DMS153 treated with DMSO at 0.1 percent for 48 hours (cell line): Measurements from ENCODE around the gene PRMT2.

Experiments
- DNase-seq: peaks from one replicate; lab custom pipeline; 2025; ENCODE audit not compliant: unreplicated experiment; lab: John Stamatoyannopoulos, UW

PRMT2 gene

DNA sequence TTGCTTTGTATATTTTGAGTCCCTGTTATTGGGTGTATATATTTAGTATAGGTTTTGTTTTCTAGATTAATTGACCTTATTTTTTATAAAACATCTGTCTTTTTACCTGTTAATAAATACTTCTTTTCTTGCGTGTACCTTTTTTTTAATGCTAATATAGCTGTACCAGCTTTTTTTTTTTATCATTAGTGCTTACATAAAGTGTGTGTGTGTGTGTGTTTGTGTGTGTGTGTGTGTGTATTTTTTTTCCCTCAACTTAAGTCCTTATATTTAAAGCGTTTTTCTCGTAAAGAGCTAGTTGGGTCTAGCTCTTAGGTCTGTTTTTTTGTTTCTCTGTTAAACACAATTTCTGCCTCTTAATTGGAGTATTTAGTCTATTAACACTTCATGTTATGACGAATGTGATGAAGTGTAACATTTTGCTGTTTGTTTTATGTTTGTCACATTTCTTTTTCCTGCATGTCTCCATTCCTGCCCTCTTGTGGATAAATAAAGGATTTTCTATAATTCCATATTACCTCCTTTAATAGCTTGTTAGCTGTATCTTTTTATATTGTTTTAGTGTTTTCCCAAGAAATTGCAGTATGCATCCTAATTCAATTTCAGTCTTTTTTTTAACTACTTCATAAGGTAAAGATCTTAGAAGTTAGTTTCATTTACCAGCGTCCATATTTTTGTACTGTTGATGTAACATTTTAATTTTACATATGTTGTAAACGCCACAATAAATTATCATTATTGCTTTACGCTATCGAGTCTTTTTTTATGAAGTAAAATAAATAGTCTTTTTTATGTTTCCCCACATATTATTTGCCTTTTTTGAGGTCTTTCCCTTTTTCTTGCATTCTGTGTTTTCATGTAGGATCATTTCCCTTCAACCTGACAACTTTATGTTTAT lies 4.3 kb downstream of the PRMT2 start:
- peak; percentile 5 for DNase-seq

DNA sequence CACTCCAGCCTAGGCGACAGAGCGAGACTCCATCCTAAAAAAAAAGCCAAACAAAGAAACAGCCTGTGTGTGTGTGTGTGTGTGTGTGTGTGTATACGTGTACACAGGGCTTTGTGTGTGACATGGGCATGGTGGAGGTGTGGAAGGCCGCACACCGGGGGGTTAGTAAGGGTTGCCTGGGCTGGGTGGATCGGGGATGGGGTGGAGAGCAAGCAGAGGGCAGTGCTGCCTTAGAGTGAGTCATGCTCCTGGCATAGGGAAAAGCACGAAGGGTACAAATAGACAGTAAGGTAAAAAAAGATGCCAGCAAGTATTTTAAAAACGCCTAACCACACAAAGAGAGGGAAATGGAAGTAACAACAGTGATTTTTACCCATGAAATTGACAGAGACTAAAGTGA lies 6.2 kb downstream of the PRMT2 start:
- DNase-seq, result no peak

DNA sequence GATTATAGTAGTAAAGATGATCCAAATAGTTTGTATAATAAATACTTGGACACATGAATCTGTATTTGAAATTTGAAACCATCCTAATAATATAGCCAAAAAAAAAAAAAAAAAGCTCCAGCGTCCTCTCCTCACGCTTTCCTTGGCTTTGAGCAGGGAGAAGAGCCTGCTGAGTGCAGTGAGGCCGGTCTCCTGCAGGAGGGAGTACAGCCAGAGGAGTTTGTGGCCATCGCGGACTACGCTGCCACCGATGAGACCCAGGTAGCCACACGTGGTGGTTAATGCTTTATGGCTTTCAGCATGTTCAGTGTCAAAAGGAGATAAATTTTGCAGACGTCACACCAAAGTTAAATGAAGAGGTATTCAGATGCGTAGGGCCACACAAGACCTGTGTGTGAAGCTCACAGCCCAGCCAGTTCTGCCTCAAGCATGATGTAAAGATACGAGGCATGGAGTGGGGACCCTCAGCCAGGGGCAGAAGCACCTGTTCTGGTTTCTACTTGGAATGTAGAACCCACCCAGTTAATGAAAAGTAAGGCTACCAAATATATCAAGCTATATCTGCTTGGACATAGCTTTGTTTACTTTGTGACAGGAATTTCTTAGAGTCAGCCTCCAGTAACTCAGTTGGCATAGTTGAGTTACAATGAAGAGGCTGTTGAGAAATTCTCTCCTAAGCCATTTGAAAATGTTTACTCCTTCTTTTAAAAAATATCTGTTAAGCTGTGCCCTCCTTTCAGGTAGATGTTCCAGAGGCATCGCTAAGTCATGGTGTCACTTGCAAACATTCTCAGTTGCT lies 8.1 kb downstream of the PRMT2 start:
- no peak for DNase-seq

DNA sequence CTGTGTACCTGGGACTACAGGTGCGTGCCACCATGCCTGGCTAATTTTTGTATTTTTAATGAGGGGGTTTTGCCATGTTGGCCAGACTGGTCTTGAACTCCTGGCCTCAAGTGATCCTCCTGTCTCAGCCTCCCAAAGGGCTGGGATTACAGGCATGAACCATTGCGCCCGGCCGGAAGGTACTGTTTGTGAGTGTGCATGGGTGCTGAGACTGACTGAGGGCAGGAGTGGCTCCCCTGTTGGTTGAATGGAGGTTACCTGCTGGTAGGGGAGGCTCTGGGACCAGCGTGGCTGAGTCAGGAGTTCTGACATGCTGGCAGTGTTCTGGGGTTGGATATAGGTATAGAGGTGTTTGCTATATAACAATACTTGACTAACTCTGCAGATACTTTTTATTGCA lies 10.4 kb downstream of the PRMT2 start:
- no peak for DNase-seq

DNA sequence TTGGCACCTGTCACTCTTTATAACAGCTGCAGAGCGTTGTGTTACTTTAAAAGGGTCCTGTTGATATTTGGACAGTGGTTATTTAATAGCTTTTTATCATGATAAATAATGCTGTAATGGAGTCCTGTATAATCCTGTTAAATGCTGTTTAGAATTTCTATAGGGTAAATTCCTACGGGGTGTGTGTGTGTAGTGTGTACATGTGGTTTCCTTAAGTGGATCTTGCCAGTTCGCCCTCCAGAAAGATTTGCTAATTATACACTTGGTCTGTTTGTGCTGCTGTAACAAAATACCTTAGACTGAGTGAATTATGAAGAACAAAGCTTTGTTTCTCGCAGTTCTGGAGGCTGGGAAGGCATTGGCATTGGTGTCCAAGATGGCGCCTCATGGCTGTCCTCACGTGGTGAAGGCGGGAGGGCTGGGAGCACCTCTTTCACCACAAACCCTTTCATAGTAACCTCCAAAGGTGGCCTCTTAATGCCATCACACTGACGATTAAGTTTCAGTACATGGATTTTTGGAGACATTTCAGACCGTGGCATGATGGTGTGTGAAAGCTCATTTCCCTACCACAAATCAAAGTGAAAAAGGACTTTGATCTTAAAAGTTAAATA lies 11.2 kb downstream of the PRMT2 start:
- DNase-seq, result no peak

DNA sequence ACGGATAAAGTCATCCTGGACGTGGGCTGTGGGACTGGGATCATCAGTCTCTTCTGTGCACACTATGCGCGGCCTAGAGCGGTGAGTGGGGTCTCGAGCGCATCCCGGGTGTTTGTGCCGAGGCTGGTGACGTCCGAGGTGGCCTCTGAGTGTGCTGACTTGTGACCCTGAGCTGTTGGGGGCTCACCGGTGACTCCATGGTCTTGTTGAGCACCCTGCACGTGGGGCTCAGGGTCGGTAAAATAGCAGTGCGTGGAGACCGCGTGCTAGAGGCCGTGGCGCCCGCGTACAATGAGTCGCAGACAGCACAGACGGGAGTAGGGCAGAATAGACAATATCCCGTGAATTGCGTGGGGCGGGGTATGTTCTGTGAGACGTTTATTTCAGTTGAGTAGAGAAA lies 13.1 kb downstream of the PRMT2 start:
- DNase-seq, result no peak

DNA sequence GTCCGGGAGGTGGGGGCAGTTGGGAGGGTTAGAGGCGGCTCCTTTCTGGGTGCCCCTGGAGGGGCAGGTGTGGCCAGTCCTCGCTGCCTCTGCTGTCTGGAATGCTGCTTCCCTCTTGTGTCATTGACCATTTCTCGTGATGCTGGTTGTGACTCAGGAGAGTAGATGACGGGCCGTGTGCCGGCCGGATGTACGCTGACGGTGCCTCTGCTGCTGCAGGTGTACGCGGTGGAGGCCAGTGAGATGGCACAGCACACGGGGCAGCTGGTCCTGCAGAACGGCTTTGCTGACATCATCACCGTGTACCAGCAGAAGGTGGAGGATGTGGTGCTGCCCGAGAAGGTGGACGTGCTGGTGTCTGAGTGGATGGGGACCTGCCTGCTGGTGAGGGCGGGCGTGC lies 13.9 kb downstream of the PRMT2 start:
- no peak for DNase-seq

DNA sequence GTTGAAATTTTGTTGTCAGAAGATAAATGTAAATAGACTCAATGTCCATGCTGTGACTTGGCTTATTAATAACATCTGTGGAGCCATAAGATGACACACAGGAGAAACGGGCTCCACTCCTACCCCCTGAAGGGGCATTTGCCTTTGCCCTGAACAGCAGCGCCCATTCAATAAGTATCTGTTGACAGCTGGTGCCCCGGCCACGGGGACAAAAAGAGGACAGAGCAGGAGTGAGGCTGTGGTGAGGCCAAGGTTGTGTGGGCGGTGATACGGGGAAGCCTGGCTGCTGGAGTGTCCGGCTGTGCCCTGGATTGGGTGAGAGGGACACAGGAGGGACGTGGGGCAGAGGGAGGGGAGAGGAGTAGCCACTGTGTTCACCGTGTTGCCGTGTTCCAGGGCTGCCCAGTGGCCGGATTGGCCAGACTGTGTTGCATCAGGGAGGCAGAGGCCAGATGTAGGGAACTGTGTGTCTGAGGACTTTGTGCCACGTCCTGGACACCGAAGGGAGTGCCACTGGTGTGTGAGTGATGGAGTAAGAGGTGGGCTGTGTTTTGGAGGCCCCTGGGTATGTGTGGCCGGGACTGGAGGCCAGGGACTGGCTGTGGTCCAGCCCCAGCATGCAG lies 15.1 kb downstream of the PRMT2 start:
- DNase-seq, result no peak

DNA sequence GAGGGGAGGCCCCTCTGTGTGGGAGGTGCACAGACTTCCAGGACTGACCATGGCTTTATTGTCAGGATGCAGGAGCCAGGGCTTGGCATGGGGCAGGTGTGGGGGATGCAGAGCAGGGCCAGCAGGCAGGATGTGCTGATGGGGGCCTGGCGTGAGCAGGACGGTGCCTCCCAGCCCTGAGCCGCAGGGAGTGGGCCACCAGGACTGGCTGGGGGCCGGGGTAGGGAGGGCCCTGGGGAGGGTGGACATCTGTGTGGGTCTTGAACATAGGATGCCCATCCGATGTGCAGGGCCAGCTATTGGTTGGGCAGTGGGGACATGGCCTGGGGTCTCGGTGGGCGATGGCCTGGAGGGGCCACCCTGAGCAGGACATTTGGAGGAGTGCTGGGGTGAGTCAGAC lies 15.6 kb downstream of the PRMT2 start:
- no peak for DNase-seq

DNA sequence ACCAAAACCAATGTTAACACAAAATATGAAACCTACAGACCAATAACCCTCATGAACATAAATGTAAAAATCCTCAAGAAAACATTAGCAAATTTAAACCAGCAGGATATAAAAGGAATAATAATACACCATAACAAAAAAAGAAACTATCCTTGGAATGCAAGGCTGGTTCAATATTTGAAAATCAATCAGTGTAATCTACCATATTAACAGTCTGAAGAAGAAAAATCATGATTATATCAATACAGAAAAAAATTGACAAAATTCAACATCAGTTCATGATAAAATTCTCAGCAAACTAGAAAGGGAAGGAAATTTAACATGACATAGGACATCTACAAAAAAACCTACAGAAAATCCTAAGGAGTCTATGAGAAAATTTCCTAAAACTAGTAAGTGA lies 19.8 kb downstream of the PRMT2 start:
- DNase-seq, result no peak

DNA sequence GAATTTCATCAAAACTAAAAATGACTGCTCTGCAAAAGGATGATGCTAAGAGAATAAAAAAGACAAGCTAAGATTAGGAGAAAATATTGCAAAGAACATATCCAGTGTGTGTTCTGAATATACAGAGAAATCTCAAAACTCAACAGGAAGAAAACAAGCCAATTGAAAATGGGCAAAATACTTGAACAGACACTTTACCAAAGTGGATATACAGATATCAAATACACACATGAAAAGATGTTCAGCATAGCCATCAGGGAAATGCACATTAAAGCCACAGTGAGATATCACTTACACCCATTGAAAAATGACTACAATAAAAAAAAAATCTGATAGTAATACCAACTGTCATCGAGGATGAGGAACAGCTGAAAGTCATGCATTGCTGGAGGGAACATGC lies 21.3 kb downstream of the PRMT2 start:
- no peak for DNase-seq

DNA sequence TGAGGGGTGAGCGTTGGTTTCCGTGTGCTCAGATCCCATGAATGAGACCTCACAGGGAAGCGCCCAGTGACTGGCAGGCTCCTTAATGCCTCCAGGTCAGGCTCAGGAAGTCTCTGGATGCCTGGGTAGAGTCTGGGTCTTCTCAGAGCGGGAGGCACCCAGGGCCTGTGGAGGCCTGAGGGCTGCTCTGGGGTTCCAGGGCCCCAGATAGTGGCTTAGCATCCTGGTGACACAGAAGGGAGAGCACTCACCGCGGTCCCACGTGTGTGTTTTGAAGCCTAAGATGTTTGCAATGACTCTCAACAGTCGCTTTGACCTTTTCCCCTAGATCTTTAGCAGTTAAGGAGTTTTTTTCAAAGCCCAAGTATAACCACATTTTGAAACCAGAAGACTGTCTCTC lies 25.0 kb downstream of the PRMT2 start:
- no peak for DNase-seq

DNA sequence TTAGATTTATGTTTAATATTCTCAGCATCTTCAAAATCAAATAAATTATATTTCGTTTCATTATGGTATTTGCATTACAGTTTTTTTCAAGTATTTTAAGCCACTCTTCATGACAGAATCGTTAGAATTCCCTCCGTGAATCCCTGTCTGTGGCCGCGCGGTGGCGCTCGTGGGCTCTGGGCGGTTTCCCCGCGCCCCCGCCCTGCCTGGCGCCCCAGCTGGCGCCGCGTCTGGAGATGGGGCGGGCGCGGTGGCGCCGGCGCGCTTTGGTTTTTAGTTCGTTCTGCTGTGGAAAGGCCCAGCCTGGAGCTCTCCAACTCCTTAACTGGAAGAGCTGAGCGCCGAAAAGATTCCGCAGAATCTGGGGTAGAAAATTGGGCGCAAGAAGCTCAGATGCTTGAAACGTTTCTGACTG lies 25.7 kb downstream of the PRMT2 start:
- DNase-seq, result no peak

DNA sequence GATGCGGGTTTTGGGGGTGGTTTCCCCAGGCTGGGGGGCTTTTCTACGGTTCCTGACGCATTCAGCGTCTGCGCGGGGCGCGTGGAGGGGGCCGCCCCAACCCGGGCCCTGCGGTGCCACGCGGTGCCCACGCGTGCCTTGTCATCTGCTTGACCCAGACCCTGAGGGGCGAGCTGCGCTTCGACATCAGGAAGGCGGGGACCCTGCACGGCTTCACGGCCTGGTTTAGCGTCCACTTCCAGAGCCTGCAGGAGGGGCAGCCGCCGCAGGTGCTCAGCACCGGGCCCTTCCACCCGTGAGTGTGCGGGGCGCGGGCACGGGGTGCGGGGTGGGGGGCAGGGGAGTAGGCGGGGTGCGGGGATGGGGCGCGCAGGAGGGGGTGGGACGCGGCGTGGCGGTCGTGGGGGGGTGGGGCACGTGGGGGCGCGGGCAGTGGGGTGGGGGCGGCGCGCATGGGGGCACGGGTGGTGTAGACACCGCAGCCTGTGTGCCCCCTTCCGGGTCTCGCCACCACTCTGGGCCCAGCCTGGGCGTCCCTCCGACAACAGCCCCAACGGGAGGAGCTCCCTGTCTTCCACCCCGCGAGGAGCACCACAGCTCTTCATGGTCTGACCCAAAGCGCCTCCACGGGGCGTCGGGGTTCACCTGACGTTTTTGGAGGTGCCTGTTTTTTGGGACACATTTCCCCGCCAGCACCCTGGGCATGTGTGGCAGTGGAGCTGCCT lies 26.3 kb downstream of the PRMT2 start:
- DNase-seq, result no peak

DNA sequence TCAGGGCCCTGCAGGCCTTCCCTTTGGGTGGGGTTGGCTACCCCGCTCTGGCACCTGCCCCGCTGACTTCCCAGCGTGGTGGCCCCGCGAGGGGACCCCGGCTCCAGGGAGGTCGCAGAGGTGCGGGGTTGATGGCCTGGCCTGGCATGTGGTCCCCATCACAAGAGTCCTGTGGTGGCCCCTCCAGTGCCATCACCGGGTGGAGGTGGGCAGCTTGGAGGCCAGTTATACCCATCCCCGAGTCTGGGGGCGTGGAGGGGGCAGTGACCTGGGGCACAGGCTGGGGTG lies 26.8 kb downstream of the PRMT2 start:
- DNase-seq, result no peak

DNA sequence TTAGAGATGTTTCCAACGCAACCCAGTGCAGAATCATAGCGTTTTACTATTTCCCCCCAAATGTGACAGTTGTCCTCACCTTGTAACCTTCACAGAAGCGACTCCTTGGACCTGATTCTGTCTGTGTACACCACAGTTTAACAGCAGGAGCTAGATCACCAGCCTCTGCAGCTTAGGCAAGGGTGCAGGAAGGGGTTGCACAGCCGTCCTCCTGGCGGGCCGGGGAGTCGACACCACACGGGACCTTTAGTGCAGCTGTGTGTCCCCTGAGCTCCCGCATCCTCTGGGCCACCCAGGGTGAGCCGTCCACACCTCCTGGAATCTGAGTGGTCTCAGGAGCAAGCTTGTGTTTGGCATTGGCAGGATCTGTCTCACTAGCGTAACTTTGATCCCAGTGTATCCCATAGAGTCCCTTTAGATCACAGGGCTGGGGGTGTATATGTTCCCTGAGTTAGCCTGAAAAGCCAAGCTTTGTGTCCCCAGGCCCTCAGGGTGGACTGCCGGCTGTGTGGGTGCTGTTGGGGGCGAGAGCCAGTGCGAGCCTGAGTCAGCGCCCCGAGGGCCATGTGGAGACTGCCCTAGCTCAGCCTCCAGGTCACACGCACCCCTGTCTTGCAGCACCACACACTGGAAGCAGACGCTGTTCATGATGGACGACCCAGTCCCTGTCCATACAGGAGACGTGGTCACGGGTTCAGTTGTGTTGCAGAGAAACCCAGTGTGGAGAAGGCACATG lies 27.5 kb downstream of the PRMT2 start:
- DNase-seq, result no peak

DNA sequence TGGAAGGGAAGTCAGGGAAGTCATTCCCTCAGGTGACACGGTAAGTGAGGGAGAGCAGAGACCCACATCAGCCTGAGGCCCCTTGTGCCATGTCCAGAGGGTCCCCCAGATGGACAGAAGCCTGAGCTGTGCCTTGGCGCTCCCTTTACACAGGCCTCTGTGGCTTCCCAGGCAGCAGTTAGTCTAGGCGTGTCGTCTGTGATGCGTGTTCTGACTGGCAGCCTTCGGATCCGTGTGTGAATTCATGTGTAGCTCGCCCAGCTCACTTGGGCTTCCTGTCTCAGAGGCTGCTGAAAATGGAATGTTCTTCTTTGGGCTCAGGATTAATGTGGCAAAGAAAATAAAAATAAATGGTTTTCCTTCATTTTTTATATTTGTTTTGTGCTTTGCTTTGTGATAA lies 28.3 kb downstream of the PRMT2 start:
- DNase-seq, result no peak

DNA sequence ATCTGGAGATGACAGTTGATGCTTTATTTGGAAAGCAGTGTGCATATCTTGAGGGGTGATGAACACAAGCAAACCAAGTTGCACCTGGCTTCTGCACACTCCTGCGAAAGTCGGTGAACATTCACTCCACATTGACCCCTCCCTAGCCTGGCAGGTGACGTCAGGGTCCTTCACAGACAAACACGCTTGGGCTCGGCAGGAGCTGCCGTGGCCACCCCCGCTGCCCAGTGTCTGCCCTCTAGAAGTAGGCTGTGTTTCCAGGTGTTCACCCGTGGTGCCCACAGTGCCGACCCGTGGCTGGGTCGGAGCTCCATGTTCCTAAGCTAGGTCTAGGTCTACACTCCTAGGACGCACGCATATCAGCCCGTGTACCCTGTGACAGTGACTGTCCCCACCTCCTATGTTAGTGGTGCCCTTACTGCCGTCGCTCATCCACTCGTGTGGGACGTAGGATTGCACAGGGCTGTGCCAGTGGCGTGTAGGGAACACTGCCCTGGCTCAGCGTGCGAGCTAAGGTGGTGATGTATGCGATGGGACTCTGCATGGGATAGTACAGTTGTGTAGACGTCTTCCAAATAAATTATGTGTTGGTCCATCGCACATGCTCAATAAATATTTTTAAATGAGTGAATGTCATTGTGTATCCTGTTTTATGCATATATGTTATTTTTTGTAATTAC lies 29.0 kb downstream of the PRMT2 start:
- DNase-seq, result no peak

DNA sequence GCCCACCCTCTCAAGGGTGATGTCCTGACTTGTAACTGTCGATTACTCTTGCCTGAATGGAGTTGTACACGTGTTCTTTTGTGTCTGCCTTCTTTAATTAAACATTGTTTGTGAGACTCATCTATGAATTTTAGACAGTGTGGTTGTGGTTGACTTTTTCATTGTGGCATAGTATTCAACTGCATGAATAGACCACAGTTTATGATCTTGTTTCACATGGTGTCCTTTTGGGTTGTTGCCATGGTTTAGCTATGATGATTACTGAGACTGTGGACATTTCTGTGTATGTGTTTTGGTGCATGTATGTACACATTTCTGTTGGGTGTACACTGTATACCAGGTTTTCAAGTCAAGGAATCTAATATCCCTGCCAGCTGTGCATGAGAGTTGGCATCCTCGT lies 30.1 kb downstream of the PRMT2 start:
- DNase-seq, result no peak
